Thyroid gland (tissue), 4 donors: Measurements from ENCODE around the gene MED9.

ENCODE experiments used
- CTCF ChIP-seq, 6 experiments: fragments of 200-600 bp in 3 of 6; fragments of 450-650 bp in 3 of 6; sonication (generic) in 3 of 6; IDR thresholded peaks; one replicate each; pipeline ENCODE4 v1.5.1; 2016 to 2019; ENCODE audit warnings: antibody characterized with exemption in 6 of 6, mild to moderate bottlenecking in 2 of 6, inconsistent platforms in 1 of 6, moderate library complexity in 1 of 6
- POLR2A ChIP-seq, 2 donors: fragments of 450-650 bp; IDR thresholded peaks; one replicate each; pipeline ENCODE4 v1.6.1; 2017; ENCODE audit warnings: antibody characterized with exemption in 2 of 2, mild to moderate bottlenecking in 2 of 2, moderate library complexity in 1 of 2

GRCh38 chr17:17468217-17469010, 8.4 kb upstream of the MED9 start:
- no peak for TF ChIP-seq CTCF (IDR thresholded peaks at IDR 0.05)
- no peak for TF ChIP-seq POLR2A (IDR thresholded peaks at IDR 0.05)
